DOHH2 (cell line): ENCODE measurements around the gene SEMA6A.

Experiments
- CTCF ChIP-seq: fragments of 200-600 bp; sonication (generic); IDR thresholded peaks from one replicate; pipeline ENCODE4 v1.5.1; 2014; ENCODE audit warnings: antibody characterized with exemption, mild to moderate bottlenecking, low read depth, low read length; ENCODE audit not compliant: poor library complexity, severe bottlenecking
- EZH2phosphoT487 ChIP-seq: fragments of 200-600 bp; sonication (generic); IDR thresholded peaks from 2 replicates; pipeline ENCODE4 v1.6.1; 2017; ENCODE audit warnings: borderline replicate concordance, mild to moderate bottlenecking, antibody characterized with exemption, low read length, moderate library complexity, mixed read lengths

- TF ChIP-seq CTCF (no peak), EZH2phosphoT487 (no peak)
Measured at GRCh38 chr5:116494784-116495450, 79.7 kb downstream of the SEMA6A start.
